HG03520 (cell line): ENCODE measurements around the gene EDNRB.

Source experiments
- ATAC-seq: cut with Tn5 transposase; IDR thresholded peaks from one replicate; pipeline ENCODE4 v1.9.1; 2021; ENCODE audit warnings: mild to moderate bottlenecking, moderate library complexity; ENCODE audit not compliant: unreplicated experiment

Gene EDNRB

GRCh38 chr13:77846173-77846572 lies 72.5 kb downstream of the EDNRB start:
- ATAC-seq = peak; percentile 79
